ENCODE results near the gene SMG9. TPM values are rescaled to one million over a fixed set of nuclear protein-coding genes. Genes with fewer than 3 reads are reported as not detected.

The SMG9 gene
- total and polyA plus RNA-seq, 4 donors, result 5.4 to 8.9 (median 5.8) TPM

GRCh38 chr19:43731346-43731745 lies 23.4 kb downstream of the SMG9 start:
- no peaks in the 10 kb centered on the region for H3K27me3 ChIP-seq (ENCODE audit: control insufficient read depth in 4 of 4, insufficient read depth in 4 of 4, low read length in 3 of 4)
- no peaks in the 10 kb centered on the region for H3K9me3 ChIP-seq (ENCODE audit: control insufficient read depth in 4 of 4, low read length in 3 of 4)
- H3K4me3 ChIP-seq (ENCODE audit: low read depth in 1 of 3, low read length in 3 of 3), result no peak overlapping the region
- WGBS, result 94% methylated on average over 14 of the region's 14 CpGs
- H3K9ac ChIP-seq (ENCODE audit: low read depth in 1 of 2, low read length in 2 of 2), result no peak overlapping the region
- no peaks in the 10 kb centered on the region for H3K4me1 ChIP-seq (ENCODE audit: control insufficient read depth in 4 of 4, insufficient read depth in 4 of 4, low read length in 3 of 4)
- H3K36me3 ChIP-seq (ENCODE audit: control insufficient read depth in 4 of 4, insufficient read depth in 3 of 4, low read depth in 1 of 4, low read length in 3 of 4), result peaks cover 6 to 54% (median 41%) of the 10 kb centered on the region in 4 donors
- DNase-seq (ENCODE audit: low spot score), result no peak
- TF ChIP-seq, protein P1, sequence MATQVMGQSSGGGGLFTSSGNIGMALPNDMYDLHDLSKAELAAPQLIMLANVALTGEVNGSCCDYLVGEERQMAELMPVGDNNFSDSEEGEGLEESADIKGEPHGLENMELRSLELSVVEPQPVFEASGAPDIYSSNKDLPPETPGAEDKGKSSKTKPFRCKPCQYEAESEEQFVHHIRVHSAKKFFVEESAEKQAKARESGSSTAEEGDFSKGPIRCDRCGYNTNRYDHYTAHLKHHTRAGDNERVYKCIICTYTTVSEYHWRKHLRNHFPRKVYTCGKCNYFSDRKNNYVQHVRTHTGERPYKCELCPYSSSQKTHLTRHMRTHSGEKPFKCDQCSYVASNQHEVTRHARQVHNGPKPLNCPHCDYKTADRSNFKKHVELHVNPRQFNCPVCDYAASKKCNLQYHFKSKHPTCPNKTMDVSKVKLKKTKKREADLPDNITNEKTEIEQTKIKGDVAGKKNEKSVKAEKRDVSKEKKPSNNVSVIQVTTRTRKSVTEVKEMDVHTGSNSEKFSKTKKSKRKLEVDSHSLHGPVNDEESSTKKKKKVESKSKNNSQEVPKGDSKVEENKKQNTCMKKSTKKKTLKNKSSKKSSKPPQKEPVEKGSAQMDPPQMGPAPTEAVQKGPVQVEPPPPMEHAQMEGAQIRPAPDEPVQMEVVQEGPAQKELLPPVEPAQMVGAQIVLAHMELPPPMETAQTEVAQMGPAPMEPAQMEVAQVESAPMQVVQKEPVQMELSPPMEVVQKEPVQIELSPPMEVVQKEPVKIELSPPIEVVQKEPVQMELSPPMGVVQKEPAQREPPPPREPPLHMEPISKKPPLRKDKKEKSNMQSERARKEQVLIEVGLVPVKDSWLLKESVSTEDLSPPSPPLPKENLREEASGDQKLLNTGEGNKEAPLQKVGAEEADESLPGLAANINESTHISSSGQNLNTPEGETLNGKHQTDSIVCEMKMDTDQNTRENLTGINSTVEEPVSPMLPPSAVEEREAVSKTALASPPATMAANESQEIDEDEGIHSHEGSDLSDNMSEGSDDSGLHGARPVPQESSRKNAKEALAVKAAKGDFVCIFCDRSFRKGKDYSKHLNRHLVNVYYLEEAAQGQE (IDR thresholded peaks at IDR 0.05), result no peak
- no peak for TF ChIP-seq FOXA1 (IDR thresholded peaks at IDR 0.05)
- no peak for TF ChIP-seq FOXA2 (IDR thresholded peaks at IDR 0.05)
- TF ChIP-seq YY1 (IDR thresholded peaks at IDR 0.05), result no peak
- TF ChIP-seq TAF1 (conservative IDR thresholded peaks at IDR 0.05), result no peak
- TF ChIP-seq, protein P2, sequence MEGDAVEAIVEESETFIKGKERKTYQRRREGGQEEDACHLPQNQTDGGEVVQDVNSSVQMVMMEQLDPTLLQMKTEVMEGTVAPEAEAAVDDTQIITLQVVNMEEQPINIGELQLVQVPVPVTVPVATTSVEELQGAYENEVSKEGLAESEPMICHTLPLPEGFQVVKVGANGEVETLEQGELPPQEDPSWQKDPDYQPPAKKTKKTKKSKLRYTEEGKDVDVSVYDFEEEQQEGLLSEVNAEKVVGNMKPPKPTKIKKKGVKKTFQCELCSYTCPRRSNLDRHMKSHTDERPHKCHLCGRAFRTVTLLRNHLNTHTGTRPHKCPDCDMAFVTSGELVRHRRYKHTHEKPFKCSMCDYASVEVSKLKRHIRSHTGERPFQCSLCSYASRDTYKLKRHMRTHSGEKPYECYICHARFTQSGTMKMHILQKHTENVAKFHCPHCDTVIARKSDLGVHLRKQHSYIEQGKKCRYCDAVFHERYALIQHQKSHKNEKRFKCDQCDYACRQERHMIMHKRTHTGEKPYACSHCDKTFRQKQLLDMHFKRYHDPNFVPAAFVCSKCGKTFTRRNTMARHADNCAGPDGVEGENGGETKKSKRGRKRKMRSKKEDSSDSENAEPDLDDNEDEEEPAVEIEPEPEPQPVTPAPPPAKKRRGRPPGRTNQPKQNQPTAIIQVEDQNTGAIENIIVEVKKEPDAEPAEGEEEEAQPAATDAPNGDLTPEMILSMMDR (IDR thresholded peaks at IDR 0.05; ENCODE audit: low read depth, low read length, missing input control), result no peak
- no peak for TF ChIP-seq RAD21 (IDR thresholded peaks at IDR 0.05)
- no peak for TF ChIP-seq NR2F2 (IDR thresholded peaks at IDR 0.05)
- no peak for TF ChIP-seq SP1 (IDR thresholded peaks at IDR 0.05)
- no peak for TF ChIP-seq GABPA (IDR thresholded peaks at IDR 0.05 in 1 of 2, conservative IDR thresholded peaks at IDR 0.05 in 1 of 2)
- no peak for TF ChIP-seq HNF4G (IDR thresholded peaks at IDR 0.05)
- TF ChIP-seq HNF4A (conservative IDR thresholded peaks at IDR 0.05), result no peak
- TF ChIP-seq, protein P3, sequence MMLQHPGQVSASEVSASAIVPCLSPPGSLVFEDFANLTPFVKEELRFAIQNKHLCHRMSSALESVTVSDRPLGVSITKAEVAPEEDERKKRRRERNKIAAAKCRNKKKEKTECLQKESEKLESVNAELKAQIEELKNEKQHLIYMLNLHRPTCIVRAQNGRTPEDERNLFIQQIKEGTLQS (IDR thresholded peaks at IDR 0.05), result no peak
- no peak overlapping the region for H3K27ac ChIP-seq (ENCODE audit: low read depth in 1 of 2, low read length in 2 of 2)

GRCh38 chr19:43729919-43730318 lies 24.8 kb downstream of the SMG9 start:
- no peaks in the 10 kb centered on the region for H3K27me3 ChIP-seq (ENCODE audit: control insufficient read depth in 4 of 4, insufficient read depth in 4 of 4, low read length in 3 of 4)
- H3K27ac ChIP-seq (ENCODE audit: low read depth in 1 of 2, low read length in 2 of 2), result no peak overlapping the region
- no peak overlapping the region for H3K4me3 ChIP-seq (ENCODE audit: low read depth in 1 of 3, low read length in 3 of 3)
- no peaks in the 10 kb centered on the region for H3K4me1 ChIP-seq (ENCODE audit: control insufficient read depth in 4 of 4, insufficient read depth in 4 of 4, low read length in 3 of 4)
- H3K9me3 ChIP-seq (ENCODE audit: control insufficient read depth in 4 of 4, low read length in 3 of 4), result no peaks in the 10 kb centered on the region
- DNase-seq (ENCODE audit: low spot score), result no peak
- H3K36me3 ChIP-seq (ENCODE audit: control insufficient read depth in 4 of 4, insufficient read depth in 3 of 4, low read depth in 1 of 4, low read length in 3 of 4), result peaks cover 4 to 54% (median 38%) of the 10 kb centered on the region in 4 donors
- WGBS, result 94% methylated on average over 5 of the region's 5 CpGs
- no peak overlapping the region for H3K9ac ChIP-seq (ENCODE audit: low read depth in 1 of 2, low read length in 2 of 2)
- no peak for TF ChIP-seq NR2F2 (IDR thresholded peaks at IDR 0.05)
- TF ChIP-seq FOXA1 (IDR thresholded peaks at IDR 0.05), result no peak
- no peak for TF ChIP-seq HNF4A (conservative IDR thresholded peaks at IDR 0.05)
- no peak for TF ChIP-seq HNF4G (IDR thresholded peaks at IDR 0.05)
- TF ChIP-seq, protein P1 (IDR thresholded peaks at IDR 0.05), result no peak
- TF ChIP-seq YY1 (IDR thresholded peaks at IDR 0.05), result no peak
- no peak for TF ChIP-seq MAX (IDR thresholded peaks at IDR 0.05)
- no peak for TF ChIP-seq SP1 (IDR thresholded peaks at IDR 0.05)
- no peak for TF ChIP-seq FOXA2 (IDR thresholded peaks at IDR 0.05)
- TF ChIP-seq RXRA (IDR thresholded peaks at IDR 0.05), result no peak
- TF ChIP-seq, protein P2 (IDR thresholded peaks at IDR 0.05; ENCODE audit: low read depth, low read length, missing input control), result no peak
- no peak for TF ChIP-seq GABPA (IDR thresholded peaks at IDR 0.05 in 1 of 2, conservative IDR thresholded peaks at IDR 0.05 in 1 of 2)
- TF ChIP-seq ZBTB33 (IDR thresholded peaks at IDR 0.05), result no peak
- TF ChIP-seq TAF1 (conservative IDR thresholded peaks at IDR 0.05), result no peak
- TF ChIP-seq EGR1 (IDR thresholded peaks at IDR 0.05; ENCODE audit: low read depth in 2 of 2), result no peak
- no peak for TF ChIP-seq RAD21 (IDR thresholded peaks at IDR 0.05)
